SK-N-SH treated with all-trans-retinoic acid at 6 μM for 48 hours (cell line): ENCODE results near the gene YAF2.

Experiments
- ATAC-seq: fragments of 200-7000 bp; cut with Tn5 transposase; 3 replicates; pipeline ENCODE4 v1.9.1; 2020; ENCODE audit warnings: mild to moderate bottlenecking, moderate library complexity
- ARNTL ChIP-seq: fragments of 450-650 bp; formaldehyde crosslinking; IDR thresholded peaks from 2 replicates; pipeline ENCODE4 v1.5.0; 2020; ENCODE audit warnings: low read depth, mild to moderate bottlenecking, moderate library complexity, borderline replicate concordance
- BACH2 ChIP-seq: fragments of 250-450 bp; sonication (Bioruptor Pico); IDR thresholded peaks from 2 replicates; pipeline ENCODE4 v1.9.0; 2021; ENCODE audit warnings: mild to moderate bottlenecking, borderline replicate concordance
- CSDC2 ChIP-seq: fragments of 250-450 bp; sonication (Bioruptor Pico); IDR thresholded peaks from 2 replicates; pipeline ENCODE4 v1.5.0; 2020; ENCODE audit warnings: mild to moderate bottlenecking, moderate library complexity
- CSRNP3 ChIP-seq: fragments of 250-450 bp; sonication (Bioruptor Pico); IDR thresholded peaks from 2 replicates; pipeline ENCODE4 v1.5.1; 2021; ENCODE audit warnings: mild to moderate bottlenecking, moderate library complexity
- ESRRG ChIP-seq: fragments of 250-450 bp; sonication (Bioruptor Pico); IDR thresholded peaks from 2 replicates; pipeline ENCODE4 v1.6.1; 2021; ENCODE audit warnings: mild to moderate bottlenecking
- GLIS3 ChIP-seq: fragments of 250-450 bp; sonication (Bioruptor Pico); IDR thresholded peaks from 2 replicates; pipeline ENCODE4 v1.5.0; 2020; ENCODE audit warnings: mild to moderate bottlenecking, moderate library complexity
- ISL1 ChIP-seq: fragments of 250-450 bp; sonication (Bioruptor Pico); IDR thresholded peaks from 2 replicates; pipeline ENCODE4 v2.1.2; 2022; ENCODE audit warnings: mild to moderate bottlenecking, moderate library complexity
- PPARA ChIP-seq: fragments of 250-450 bp; sonication (Bioruptor Pico); IDR thresholded peaks from 2 replicates; pipeline ENCODE4 v1.5.0; 2020; ENCODE audit warnings: mild to moderate bottlenecking, borderline replicate concordance
- RARB ChIP-seq: fragments of 250-450 bp; sonication (Bioruptor Pico); IDR thresholded peaks from 2 replicates; pipeline ENCODE4 v1.8.0; 2021; ENCODE audit warnings: mild to moderate bottlenecking, moderate library complexity
- SNAI2 ChIP-seq: fragments of 250-450 bp; sonication (Bioruptor Pico); IDR thresholded peaks from 2 replicates; pipeline ENCODE4 v1.5.0; 2020; ENCODE audit warnings: mild to moderate bottlenecking, moderate library complexity
- TCF4 ChIP-seq: fragments of 250-450 bp; sonication (Bioruptor Pico); IDR thresholded peaks from 2 replicates; pipeline ENCODE4 v1.8.0; 2021; ENCODE audit warnings: mild to moderate bottlenecking, moderate library complexity, borderline replicate concordance
- TOX ChIP-seq: fragments of 250-450 bp; sonication (Bioruptor Pico); IDR thresholded peaks from 2 replicates; pipeline ENCODE4 v1.8.0; 2021; ENCODE audit warnings: mild to moderate bottlenecking, moderate library complexity, borderline replicate concordance
- ZC3H10 ChIP-seq: fragments of 250-450 bp; sonication (Bioruptor Pico); IDR thresholded peaks from 2 replicates; pipeline ENCODE4 v1.5.1; 2021; ENCODE audit warnings: mild to moderate bottlenecking, moderate library complexity
- ZFP3 ChIP-seq: fragments of 250-450 bp; sonication (Bioruptor Pico); IDR thresholded peaks from 2 replicates; pipeline ENCODE4 v1.5.0; 2020; ENCODE audit warnings: mild to moderate bottlenecking, moderate library complexity
- ZFP30 ChIP-seq: fragments of 450-650 bp; formaldehyde crosslinking; IDR thresholded peaks from 2 replicates; pipeline ENCODE4 v1.5.0; 2022; ENCODE audit warnings: mild to moderate bottlenecking, moderate library complexity
- ZNF565 ChIP-seq: fragments of 450-650 bp; formaldehyde crosslinking; conservative IDR thresholded peaks from 2 replicates; pipeline ENCODE4 v1.5.0; 2020; ENCODE audit warnings: low read depth, mild to moderate bottlenecking, moderate library complexity
- ZNF8 ChIP-seq: fragments of 450-650 bp; formaldehyde crosslinking; IDR thresholded peaks from 2 replicates; pipeline ENCODE4 v1.5.0; 2020; ENCODE audit warnings: mild to moderate bottlenecking, moderate library complexity
- TF ChIP-seq, protein P1 (sequence below): fragments of 250-450 bp; sonication (Bioruptor Pico); IDR thresholded peaks from 2 replicates; pipeline ENCODE4 v1.8.0; 2020; ENCODE audit warnings: mild to moderate bottlenecking, moderate library complexity, borderline replicate concordance
- TF ChIP-seq, protein P2 (sequence below): fragments of 250-450 bp; sonication (Bioruptor Pico); IDR thresholded peaks from 2 replicates; pipeline ENCODE4 v1.8.0; 2021; ENCODE audit warnings: low read depth, mild to moderate bottlenecking, moderate library complexity, borderline replicate concordance
- TF ChIP-seq, protein P3 (sequence below): fragments of 250-450 bp; sonication (Bioruptor Pico); IDR thresholded peaks from 2 replicates; pipeline ENCODE4 v1.5.0; 2020; ENCODE audit warnings: mild to moderate bottlenecking, moderate library complexity

The YAF2 gene

DNA sequence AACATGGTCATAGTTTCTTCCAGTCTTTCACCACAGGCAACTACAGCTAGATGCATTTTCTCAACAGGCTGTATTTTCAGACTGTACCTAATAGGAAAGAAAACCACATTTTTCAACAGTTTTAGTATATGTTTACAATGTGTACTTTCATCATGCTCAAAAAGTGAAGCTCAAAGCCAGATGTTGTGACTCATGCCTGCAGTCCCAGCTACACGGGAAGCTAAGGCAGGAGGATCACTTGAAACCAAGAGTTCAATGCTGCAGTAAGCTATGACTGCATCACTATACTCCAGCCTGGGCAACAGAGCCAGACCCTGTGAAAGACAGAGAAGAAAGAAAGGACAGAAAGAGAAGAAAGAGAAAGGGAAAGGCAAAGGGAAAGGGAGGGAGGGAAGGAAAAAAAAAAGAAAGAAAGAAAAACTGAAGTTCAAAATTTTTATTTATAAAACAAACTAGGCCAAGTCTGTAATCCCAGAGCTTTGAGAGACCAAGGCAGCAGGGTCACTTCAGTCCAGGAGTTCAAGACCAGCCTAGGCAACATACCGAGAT, 118.9 kb downstream of the YAF2 start:
- TF ChIP-seq ZFP3 (CRISPR knock-in tag) (no peak), ZFP30 (CRISPR knock-in tag) (no peak), ZNF8 (no peak), TCF4 (CRISPR knock-in tag) (no peak), GLIS3 (no peak), ZNF565 (no peak), TOX (CRISPR knock-in tag) (no peak)
- TF ChIP-seq, protein P1, sequence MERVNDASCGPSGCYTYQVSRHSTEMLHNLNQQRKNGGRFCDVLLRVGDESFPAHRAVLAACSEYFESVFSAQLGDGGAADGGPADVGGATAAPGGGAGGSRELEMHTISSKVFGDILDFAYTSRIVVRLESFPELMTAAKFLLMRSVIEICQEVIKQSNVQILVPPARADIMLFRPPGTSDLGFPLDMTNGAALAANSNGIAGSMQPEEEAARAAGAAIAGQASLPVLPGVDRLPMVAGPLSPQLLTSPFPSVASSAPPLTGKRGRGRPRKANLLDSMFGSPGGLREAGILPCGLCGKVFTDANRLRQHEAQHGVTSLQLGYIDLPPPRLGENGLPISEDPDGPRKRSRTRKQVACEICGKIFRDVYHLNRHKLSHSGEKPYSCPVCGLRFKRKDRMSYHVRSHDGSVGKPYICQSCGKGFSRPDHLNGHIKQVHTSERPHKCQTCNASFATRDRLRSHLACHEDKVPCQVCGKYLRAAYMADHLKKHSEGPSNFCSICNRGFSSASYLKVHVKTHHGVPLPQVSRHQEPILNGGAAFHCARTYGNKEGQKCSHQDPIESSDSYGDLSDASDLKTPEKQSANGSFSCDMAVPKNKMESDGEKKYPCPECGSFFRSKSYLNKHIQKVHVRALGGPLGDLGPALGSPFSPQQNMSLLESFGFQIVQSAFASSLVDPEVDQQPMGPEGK = no peak
- TF ChIP-seq, protein P2, sequence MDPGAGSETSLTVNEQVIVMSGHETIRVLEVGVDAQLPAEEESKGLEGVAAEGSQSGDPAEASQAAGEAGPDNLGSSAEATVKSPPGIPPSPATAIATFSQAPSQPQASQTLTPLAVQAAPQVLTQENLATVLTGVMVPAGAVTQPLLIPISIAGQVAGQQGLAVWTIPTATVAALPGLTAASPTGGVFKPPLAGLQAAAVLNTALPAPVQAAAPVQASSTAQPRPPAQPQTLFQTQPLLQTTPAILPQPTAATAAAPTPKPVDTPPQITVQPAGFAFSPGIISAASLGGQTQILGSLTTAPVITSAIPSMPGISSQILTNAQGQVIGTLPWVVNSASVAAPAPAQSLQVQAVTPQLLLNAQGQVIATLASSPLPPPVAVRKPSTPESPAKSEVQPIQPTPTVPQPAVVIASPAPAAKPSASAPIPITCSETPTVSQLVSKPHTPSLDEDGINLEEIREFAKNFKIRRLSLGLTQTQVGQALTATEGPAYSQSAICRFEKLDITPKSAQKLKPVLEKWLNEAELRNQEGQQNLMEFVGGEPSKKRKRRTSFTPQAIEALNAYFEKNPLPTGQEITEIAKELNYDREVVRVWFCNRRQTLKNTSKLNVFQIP (CRISPR knock-in tag) = no peak
- TF ChIP-seq, protein P3, sequence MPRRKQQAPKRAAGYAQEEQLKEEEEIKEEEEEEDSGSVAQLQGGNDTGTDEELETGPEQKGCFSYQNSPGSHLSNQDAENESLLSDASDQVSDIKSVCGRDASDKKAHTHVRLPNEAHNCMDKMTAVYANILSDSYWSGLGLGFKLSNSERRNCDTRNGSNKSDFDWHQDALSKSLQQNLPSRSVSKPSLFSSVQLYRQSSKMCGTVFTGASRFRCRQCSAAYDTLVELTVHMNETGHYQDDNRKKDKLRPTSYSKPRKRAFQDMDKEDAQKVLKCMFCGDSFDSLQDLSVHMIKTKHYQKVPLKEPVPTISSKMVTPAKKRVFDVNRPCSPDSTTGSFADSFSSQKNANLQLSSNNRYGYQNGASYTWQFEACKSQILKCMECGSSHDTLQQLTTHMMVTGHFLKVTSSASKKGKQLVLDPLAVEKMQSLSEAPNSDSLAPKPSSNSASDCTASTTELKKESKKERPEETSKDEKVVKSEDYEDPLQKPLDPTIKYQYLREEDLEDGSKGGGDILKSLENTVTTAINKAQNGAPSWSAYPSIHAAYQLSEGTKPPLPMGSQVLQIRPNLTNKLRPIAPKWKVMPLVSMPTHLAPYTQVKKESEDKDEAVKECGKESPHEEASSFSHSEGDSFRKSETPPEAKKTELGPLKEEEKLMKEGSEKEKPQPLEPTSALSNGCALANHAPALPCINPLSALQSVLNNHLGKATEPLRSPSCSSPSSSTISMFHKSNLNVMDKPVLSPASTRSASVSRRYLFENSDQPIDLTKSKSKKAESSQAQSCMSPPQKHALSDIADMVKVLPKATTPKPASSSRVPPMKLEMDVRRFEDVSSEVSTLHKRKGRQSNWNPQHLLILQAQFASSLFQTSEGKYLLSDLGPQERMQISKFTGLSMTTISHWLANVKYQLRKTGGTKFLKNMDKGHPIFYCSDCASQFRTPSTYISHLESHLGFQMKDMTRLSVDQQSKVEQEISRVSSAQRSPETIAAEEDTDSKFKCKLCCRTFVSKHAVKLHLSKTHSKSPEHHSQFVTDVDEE (CRISPR knock-in tag) = no peak
- peak; percentile 46; the same call in 2 of the 3 replicates for ATAC-seq

DNA sequence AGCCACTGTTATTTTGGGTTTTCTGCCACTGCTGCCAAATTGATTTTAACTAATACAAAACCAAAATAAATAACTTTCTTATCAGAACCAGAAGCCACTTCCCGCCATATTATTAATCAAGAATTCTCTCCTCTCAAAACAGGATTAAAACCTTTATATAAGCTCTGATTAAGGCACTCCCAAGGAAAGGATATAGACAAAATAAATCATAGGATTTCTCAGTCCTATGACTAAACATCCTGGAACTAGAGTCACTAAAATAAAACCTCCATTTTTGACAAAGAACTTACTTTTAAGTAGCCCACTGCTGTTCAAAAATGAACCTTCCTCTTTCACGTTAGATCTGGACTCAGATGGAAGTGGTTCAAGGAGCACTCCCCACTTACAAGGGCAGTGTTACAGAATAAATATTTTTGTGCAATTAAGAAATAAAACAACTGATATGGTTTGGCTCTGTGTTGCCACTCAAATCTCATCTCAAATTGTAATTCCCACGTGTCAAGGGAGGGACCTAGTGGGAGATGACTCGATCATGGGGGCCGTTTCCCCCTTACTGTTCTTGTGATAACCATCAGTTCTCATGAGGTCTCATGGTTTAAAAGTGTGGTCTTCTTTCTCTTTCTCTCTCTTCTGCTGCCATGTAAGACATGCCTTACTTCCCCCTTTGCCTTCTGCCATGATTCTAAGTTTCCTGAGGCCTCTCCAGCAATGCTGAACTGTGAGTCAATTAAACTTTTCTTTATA, 119.7 kb downstream of the YAF2 start:
- no peak for ATAC-seq
- TF ChIP-seq CSRNP3 (no peak), ZNF8 (no peak), ZFP30 (CRISPR knock-in tag) (no peak), ARNTL (CRISPR knock-in tag) (no peak), PPARA (CRISPR knock-in tag) (no peak), TCF4 (CRISPR knock-in tag) (no peak)

- TF ChIP-seq BACH2 (CRISPR knock-in tag) = no peak
- no peak for TF ChIP-seq ZNF8
- no peak for TF ChIP-seq TOX (CRISPR knock-in tag)
- TF ChIP-seq ZFP30 (CRISPR knock-in tag) = no peak
- no peak for TF ChIP-seq RARB (CRISPR knock-in tag)
- no peak for TF ChIP-seq ISL1
- TF ChIP-seq ZC3H10 = no peak
- TF ChIP-seq ZNF565 = no peak
- no peak for TF ChIP-seq SNAI2 (CRISPR knock-in tag)
- no peak for TF ChIP-seq CSRNP3
- TF ChIP-seq, protein P2 (CRISPR knock-in tag) = no peak
- TF ChIP-seq CSDC2 (CRISPR knock-in tag) = no peak
- no peak for TF ChIP-seq ESRRG
- ATAC-seq = no peak
These were observed 129.0 kb downstream of the YAF2 start for GRCh38 chr12:42109031-42109430.
